ENCODE measurements around the gene GDE1. TPM values are rescaled to one million over a fixed set of nuclear protein-coding genes. Genes with fewer than 3 reads are reported as not detected.
A peak's percentile ranks its signal among the peaks of the same experiment; 100 is the strongest.

Gene GDE1
- total and polyA plus RNA-seq, 4 donors: 14.8 to 39.1 (median 23.6) TPM

GRCh38 chr16:19555186-19555937 lies 33.5 kb upstream of the GDE1 start, which contains the start of gene VPS35L:
VPS35L (plus strand) TSS chr16:19555703; CDS start chr16:19555730, 27 bp downstream.
- Histone ChIP-seq H3K36me3 (ENCODE audit: control insufficient read depth in 4 of 4, insufficient read depth in 3 of 4, low read depth in 1 of 4, low read length in 3 of 4) (peaks cover 0 to 4% (median 0%) of the 10 kb centered on the region in 4 donors), H3K9ac (ENCODE audit: low read depth in 1 of 2, low read length in 2 of 2) (peak within 1 kb of the TSS; percentile 82 to 87), H3K27ac (ENCODE audit: low read depth in 1 of 2, low read length in 2 of 2) (peak within 1 kb of the TSS; percentile 86 to 94), H3K27me3 (ENCODE audit: control insufficient read depth in 4 of 4, insufficient read depth in 4 of 4, low read length in 3 of 4) (no peaks in the 10 kb centered on the region), H3K4me3 (ENCODE audit: low read depth in 1 of 3, low read length in 3 of 3) (peak within 1 kb of the TSS; percentile 69 to 95 (median 88)), H3K9me3 (ENCODE audit: control insufficient read depth in 4 of 4, low read length in 3 of 4) (no peaks in the 10 kb centered on the region), H3K4me1 (ENCODE audit: control insufficient read depth in 4 of 4, insufficient read depth in 4 of 4, low read length in 3 of 4) (peaks cover 0 to 7% (median 4%) of the 10 kb centered on the region in 4 donors)
- DNase-seq (ENCODE audit: low spot score): peak; percentile 98
- WGBS: under 1% methylated on average over 53 of the region's 53 CpGs
- TF ChIP-seq YY1 (IDR thresholded peaks at IDR 0.05) (peak; percentile 100), ATF3 (IDR thresholded peaks at IDR 0.05) (peak; percentile 73), HNF4G (IDR thresholded peaks at IDR 0.05) (no peak), EGR1 (IDR thresholded peaks at IDR 0.05; ENCODE audit: low read depth in 2 of 2) (peak in 1 of 2 donors; percentile 40), RXRA (IDR thresholded peaks at IDR 0.05) (peak in 1 of 2 donors; percentile 15), TAF1 (conservative IDR thresholded peaks at IDR 0.05) (peak; percentile 40), RAD21 (IDR thresholded peaks at IDR 0.05) (peak; percentile 41 to 53), FOXA2 (IDR thresholded peaks at IDR 0.05) (no peak), GABPA (IDR thresholded peaks at IDR 0.05 in 1 of 2, conservative IDR thresholded peaks at IDR 0.05 in 1 of 2) (peak in 1 of 2 donors; percentile 71), SP1 (IDR thresholded peaks at IDR 0.05) (peak; percentile 56), CTCF (IDR thresholded peaks at IDR 0.05; ENCODE audit: low read depth, low read length, missing input control) (peak; percentile 53), JUND (IDR thresholded peaks at IDR 0.05) (peak; percentile 92 to 96), FOXA1 (IDR thresholded peaks at IDR 0.05) (no peak), NR2F2 (IDR thresholded peaks at IDR 0.05) (no peak), HNF4A (conservative IDR thresholded peaks at IDR 0.05) (peak; percentile 34 to 35)
- TF ChIP-seq, protein P1, sequence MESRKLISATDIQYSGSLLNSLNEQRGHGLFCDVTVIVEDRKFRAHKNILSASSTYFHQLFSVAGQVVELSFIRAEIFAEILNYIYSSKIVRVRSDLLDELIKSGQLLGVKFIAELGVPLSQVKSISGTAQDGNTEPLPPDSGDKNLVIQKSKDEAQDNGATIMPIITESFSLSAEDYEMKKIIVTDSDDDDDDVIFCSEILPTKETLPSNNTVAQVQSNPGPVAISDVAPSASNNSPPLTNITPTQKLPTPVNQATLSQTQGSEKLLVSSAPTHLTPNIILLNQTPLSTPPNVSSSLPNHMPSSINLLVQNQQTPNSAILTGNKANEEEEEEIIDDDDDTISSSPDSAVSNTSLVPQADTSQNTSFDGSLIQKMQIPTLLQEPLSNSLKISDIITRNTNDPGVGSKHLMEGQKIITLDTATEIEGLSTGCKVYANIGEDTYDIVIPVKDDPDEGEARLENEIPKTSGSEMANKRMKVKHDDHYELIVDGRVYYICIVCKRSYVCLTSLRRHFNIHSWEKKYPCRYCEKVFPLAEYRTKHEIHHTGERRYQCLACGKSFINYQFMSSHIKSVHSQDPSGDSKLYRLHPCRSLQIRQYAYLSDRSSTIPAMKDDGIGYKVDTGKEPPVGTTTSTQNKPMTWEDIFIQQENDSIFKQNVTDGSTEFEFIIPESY (IDR thresholded peaks at IDR 0.05): peak; percentile 91
- TF ChIP-seq, protein P2, sequence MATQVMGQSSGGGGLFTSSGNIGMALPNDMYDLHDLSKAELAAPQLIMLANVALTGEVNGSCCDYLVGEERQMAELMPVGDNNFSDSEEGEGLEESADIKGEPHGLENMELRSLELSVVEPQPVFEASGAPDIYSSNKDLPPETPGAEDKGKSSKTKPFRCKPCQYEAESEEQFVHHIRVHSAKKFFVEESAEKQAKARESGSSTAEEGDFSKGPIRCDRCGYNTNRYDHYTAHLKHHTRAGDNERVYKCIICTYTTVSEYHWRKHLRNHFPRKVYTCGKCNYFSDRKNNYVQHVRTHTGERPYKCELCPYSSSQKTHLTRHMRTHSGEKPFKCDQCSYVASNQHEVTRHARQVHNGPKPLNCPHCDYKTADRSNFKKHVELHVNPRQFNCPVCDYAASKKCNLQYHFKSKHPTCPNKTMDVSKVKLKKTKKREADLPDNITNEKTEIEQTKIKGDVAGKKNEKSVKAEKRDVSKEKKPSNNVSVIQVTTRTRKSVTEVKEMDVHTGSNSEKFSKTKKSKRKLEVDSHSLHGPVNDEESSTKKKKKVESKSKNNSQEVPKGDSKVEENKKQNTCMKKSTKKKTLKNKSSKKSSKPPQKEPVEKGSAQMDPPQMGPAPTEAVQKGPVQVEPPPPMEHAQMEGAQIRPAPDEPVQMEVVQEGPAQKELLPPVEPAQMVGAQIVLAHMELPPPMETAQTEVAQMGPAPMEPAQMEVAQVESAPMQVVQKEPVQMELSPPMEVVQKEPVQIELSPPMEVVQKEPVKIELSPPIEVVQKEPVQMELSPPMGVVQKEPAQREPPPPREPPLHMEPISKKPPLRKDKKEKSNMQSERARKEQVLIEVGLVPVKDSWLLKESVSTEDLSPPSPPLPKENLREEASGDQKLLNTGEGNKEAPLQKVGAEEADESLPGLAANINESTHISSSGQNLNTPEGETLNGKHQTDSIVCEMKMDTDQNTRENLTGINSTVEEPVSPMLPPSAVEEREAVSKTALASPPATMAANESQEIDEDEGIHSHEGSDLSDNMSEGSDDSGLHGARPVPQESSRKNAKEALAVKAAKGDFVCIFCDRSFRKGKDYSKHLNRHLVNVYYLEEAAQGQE (IDR thresholded peaks at IDR 0.05): peak; percentile 51
- TF ChIP-seq, protein P3, sequence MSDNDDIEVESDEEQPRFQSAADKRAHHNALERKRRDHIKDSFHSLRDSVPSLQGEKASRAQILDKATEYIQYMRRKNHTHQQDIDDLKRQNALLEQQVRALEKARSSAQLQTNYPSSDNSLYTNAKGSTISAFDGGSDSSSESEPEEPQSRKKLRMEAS (IDR thresholded peaks at IDR 0.05): peak; percentile 82
